Measurements from ENCODE around the gene PABPN1L. TPM values are rescaled to one million over a fixed set of nuclear protein-coding genes. Genes with fewer than 3 reads are reported as not detected.

The PABPN1L gene
- total and polyA plus RNA-seq, 10 donors: 0.26 to 1.3 (median 0.70) TPM; not detected in 4

DNA sequence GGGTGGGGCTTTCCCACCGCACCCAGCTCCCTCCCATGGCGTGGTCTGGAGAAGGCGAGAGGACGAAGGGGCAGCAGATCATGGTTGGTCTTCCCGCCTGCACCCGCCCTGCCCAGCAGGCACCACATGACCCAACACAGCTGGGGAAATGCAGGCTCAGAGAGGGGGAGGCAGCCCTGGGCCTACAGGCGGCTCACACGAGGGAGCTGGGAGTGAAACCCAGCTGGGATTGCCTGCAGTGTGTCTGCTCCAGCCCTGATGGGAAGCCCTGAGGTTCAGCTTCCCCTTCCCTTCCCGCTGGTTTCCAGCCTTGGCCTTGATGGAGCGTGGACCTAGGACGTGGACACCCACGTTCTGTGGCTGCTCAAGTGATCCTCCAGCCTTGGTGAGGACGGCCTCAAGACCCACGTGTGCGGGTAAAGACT, 20.0 kb upstream of the PABPN1L start:
- Histone ChIP-seq H3K4me3 (no peak overlapping the region), H3K9me3 (no peaks in the 10 kb centered on the region), H3K27me3 (replicated peaks in 1 of 7) (no peaks in the 10 kb centered on the region), H3K4me1 (peaks cover 0 to 31% (median 13%) of the 10 kb centered on the region in 6 donors), H3K27ac (peak overlapping the region in 5 of 8 donors; percentile 42 to 69 (median 59)), H3K36me3 (peaks cover 0 to 96% (median 64%) of the 10 kb centered on the region in 6 donors)
- TF ChIP-seq POLR2AphosphoS5 (IDR thresholded peaks at IDR 0.05) (no peak), CTCF (IDR thresholded peaks at IDR 0.05 in 8 of 11, conservative IDR thresholded peaks at IDR 0.05 in 3 of 11) (no peak)
- no peak for DNase-seq
- WGBS, 5 donors: 84 to 90% (median 87%) methylated on average over 7 to 15 of the region's 15 CpGs
- intact Hi-C loops (cut with DNase I; ENCODE audit: low total_unique reads): no loop called here

DNA sequence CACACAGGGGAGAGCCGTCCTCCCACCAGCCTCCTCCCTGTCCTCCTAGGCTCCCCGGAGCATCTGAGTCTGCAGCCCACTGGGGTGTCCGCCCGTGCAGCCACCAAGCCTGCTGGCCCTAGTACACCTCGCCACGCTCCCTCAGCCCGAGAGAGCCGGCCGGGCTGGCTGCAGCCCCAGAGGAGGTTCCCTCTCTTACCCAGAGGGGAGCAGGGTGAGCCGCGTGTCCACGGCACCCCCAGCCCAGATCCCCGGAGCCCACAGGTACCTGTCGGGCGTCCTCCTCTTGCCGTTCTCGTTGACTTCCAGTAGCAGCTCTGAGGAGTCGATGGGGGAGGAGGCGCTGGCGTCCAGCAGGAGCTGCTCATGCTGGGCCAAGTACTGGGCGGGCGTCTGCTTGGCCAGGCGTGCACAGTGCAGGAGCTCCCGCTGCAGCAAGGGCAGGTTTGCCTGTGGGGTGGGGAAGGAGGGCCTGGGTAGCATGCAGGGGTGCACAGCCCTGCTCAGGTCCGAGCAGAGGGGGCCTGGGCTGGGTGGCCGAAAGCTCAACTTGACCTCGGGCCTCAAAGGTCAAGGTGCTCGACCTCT, 19.3 kb upstream of the PABPN1L start:
- Histone ChIP-seq H3K27me3 (replicated peaks in 1 of 7) (no peaks in the 10 kb centered on the region), H3K9me3 (no peaks in the 10 kb centered on the region), H3K4me3 (no peak overlapping the region), H3K4me1 (peaks cover 0 to 31% (median 13%) of the 10 kb centered on the region in 6 donors), H3K27ac (peak overlapping the region in 5 of 8 donors; percentile 42 to 69 (median 59)), H3K36me3 (peaks cover 0 to 96% (median 67%) of the 10 kb centered on the region in 6 donors)
- TF ChIP-seq CTCF (IDR thresholded peaks at IDR 0.05 in 8 of 11, conservative IDR thresholded peaks at IDR 0.05 in 3 of 11) (no peak), POLR2AphosphoS5 (IDR thresholded peaks at IDR 0.05) (no peak), POLR2A (IDR thresholded peaks at IDR 0.05) (no peak)
- no peak for DNase-seq
- 92 to 100% (median 95%) methylated on average over 1 to 28 of the region's 28 CpGs for WGBS, 5 donors
- intact Hi-C loops (cut with DNase I; ENCODE audit: low total_unique reads): no loop called here

DNA sequence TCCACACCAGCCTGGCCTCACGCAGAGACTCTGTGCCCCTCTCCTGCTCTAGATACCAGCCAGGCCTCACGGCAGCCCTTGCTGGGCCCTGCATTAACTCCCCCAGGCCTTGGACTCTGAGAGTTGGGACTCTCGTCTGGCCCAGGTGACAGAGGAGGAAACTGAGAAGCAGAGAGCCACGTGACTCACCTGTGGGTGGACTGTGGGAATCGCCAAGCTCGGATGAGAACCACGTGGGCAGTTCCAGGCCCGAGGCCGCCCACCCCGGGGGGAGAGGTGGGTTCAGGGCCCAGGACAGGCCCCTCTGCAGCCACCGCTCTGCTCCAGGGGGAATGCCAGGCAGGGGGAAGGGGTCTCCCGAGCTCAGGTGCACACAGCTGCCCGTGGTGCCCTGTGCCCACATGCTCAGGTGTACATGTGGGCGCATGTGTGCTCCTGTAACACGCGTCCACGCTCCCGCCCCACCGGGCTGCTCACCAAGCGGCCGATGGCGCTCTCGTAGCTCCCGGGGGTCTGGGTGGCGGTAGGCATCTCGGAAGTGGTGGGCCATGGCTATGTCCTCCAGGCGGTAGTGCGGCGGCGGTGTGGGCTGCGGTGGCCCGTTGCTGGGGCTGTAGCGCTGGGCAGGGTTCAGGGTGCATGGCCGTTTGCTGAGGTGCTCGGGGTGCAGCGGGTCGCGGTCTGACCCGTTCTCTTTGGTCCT, 18.3 kb upstream of the PABPN1L start:
- 93 to 96% (median 95%) methylated on average over 31 to 39 of the region's 39 CpGs for WGBS, 5 donors
- TF ChIP-seq POLR2A (IDR thresholded peaks at IDR 0.05) (no peak), CTCF (IDR thresholded peaks at IDR 0.05 in 8 of 11, conservative IDR thresholded peaks at IDR 0.05 in 3 of 11) (no peak), POLR2AphosphoS5 (IDR thresholded peaks at IDR 0.05) (no peak)
- intact Hi-C loops (cut with DNase I; ENCODE audit: low total_unique reads): no loop called here
- Histone ChIP-seq H3K27me3 (replicated peaks in 1 of 7) (no peaks in the 10 kb centered on the region), H3K4me3 (no peak overlapping the region), H3K36me3 (peaks cover 0 to 96% (median 69%) of the 10 kb centered on the region in 6 donors), H3K9me3 (no peaks in the 10 kb centered on the region), H3K27ac (no peak overlapping the region), H3K4me1 (peaks cover 0 to 31% (median 13%) of the 10 kb centered on the region in 6 donors)
- DNase-seq: no peak

DNA sequence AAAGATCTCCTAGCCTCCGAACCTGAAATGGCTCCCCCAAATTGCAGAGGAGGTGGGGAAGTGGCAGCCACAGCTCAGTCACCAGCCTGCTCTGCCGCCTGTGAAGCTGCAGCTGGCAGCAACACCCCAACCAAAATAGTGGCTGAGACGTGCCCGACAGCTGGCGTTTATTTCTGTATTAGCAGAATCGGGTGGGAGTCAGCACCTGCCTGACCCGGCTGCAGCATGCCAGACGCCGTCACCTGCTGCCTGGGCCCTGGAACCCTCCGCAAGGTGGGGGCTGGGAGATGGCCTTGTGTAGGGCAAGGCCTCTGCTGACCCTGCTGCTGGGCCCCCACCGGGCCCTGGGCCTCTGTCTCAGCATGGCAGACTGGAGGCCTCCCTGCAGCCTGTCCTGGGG, 17.5 kb upstream of the PABPN1L start:
- Histone ChIP-seq H3K27me3 (replicated peaks in 1 of 7) (no peaks in the 10 kb centered on the region), H3K4me1 (peaks cover 0 to 31% (median 13%) of the 10 kb centered on the region in 6 donors), H3K27ac (no peak overlapping the region), H3K9me3 (no peaks in the 10 kb centered on the region), H3K4me3 (no peak overlapping the region), H3K36me3 (peaks cover 0 to 97% (median 77%) of the 10 kb centered on the region in 6 donors)
- 82 to 92% (median 87%) methylated on average over 8 to 11 of the region's 11 CpGs for WGBS, 5 donors
- DNase-seq: no peak
- TF ChIP-seq CTCF (IDR thresholded peaks at IDR 0.05 in 8 of 11, conservative IDR thresholded peaks at IDR 0.05 in 3 of 11) (no peak), POLR2AphosphoS5 (IDR thresholded peaks at IDR 0.05) (no peak), POLR2A (IDR thresholded peaks at IDR 0.05) (no peak)
- intact Hi-C loops (cut with DNase I; ENCODE audit: low total_unique reads): no loop called here
